ENCODE measurements around the gene DSN1.
"Not testable (repeated sequence)": the region's sequence is repeated elsewhere in the genome, so short reads cannot be mapped to it uniquely, and the experiment has no call there.

Gene DSN1, protein sequence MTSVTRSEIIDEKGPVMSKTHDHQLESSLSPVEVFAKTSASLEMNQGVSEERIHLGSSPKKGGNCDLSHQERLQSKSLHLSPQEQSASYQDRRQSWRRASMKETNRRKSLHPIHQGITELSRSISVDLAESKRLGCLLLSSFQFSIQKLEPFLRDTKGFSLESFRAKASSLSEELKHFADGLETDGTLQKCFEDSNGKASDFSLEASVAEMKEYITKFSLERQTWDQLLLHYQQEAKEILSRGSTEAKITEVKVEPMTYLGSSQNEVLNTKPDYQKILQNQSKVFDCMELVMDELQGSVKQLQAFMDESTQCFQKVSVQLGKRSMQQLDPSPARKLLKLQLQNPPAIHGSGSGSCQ

DNA sequence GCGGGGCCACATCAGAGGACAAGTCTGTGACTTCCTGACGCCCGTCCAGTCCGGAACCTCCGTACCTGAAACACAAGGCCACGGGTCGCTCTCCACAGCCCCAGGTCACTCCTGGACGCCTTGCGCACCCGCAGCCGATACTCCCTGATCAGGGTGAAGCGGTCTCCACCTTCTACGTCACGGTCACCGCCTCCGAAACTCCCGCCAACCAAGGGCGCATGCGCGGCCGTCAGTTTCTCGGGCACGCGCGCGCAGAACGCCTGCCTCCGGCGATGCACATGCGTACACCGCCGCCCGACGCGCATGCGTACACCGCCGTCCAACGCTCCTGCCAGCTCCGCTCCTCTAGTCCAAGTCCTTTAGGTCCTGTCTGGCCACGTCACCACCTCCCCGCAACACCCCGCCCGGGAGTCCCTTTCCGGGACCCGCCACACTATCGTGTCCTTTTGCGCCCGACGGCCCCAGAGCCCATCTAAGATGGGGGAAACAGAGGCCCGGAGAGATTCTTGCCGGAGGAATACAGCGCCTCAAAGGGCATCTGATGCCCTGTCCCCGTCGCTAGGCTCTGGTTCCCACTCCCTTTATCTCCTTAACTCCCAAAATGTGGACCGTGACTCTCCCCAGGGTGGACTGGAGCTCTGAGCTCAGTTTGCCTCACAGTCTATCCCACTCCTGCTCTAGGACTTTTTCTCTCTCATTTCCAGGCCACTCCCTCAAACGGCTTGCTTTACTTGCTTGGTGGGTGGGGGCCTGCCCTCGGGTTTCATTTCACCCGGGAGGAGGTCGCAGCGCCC lies at the start of gene DSN1:
DSN1 (minus strand) TSS at position 167 of the 794 bp plus-strand sequence. CDS start 2,305 bp downstream, outside the sequence.
- DNase-seq (ENCODE audit: low read depth) = peak; percentile 98

DNA sequence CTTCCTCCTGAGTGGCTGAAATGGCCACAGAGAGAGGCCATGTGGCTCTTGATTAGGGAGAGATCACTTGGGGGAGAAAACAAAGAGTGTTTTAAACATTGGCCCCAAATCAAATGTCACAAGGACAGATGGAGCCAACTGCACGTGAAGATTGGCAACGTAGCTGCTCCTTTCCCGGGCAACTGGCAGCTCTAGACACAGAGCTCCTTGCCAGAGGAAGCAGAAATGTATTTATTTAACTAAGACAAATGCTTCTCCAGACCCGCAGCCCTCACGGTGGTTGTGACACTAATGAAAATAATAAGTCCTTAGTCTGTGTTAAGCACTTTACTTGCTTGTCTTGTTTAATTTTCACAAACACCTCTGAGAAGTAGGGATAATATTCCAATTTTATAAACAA lies 49.6 kb upstream of the DSN1 start:
- DNase-seq (ENCODE audit: low read depth) = no peak

DNA sequence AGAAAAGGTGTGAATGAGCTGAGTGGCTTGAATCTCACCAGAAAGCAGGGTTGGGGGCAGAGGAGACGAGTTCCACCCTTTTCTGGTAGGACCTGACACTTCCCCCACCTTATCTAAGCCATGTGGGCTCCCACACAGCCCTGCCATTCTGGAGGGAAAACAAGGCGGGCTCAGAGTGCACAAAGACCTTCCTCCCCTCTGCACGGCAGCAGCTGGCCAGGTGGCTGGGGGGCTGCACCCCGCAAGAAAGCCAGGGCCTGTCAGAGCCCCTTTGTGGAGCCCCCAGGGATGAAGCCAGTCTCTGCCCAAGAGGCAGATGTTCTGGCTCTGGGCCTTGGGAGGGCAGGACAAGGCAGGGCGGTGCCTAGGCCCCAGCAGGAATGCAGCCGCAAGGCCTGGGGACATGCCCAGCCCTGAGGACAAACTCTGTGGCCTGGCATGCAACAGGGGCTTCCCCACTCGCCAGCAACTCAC lies 48.4 kb upstream of the DSN1 start:
- DNase-seq (ENCODE audit: low read depth) = no peak

DNA sequence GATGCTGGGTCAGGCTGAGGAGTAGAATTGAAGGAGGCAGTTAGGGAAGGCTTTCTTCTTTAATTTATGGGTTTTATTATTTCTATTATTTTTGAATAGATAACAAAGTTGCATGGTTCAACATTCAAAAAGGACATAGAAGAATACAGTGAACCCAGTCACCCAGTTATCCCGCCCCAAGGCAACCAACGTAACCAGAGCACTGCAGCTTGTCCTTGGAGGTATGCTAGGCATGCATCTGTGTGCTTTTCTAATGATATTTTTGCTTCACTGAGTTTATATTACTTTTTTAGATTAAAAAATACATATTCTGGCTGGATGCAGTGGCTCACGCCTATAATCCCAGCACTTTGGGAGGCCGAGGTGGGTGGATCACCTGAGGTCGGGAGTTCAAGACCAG lies 47.4 kb upstream of the DSN1 start:
- no peak for DNase-seq (ENCODE audit: low read depth)

DNA sequence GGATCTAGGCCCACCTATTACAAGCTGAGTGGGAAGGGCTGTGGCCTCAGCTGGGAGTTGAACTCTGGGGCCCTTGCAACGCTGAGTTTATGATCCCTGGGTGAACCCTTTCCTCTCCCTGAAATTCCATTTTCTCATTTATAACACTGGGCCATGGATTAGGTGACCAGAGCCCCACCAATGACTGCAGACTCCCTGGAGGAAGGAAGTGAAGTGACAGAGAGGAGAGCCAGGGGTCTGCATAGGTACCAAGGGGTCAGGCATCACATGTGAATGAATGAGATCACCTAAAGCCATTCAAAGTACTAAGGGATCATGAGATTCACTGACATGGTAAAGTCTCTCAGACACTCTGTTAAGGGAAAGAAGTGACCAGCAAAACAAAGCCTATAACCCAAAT lies 46.5 kb upstream of the DSN1 start:
- no peak for DNase-seq (ENCODE audit: low read depth)

DNA sequence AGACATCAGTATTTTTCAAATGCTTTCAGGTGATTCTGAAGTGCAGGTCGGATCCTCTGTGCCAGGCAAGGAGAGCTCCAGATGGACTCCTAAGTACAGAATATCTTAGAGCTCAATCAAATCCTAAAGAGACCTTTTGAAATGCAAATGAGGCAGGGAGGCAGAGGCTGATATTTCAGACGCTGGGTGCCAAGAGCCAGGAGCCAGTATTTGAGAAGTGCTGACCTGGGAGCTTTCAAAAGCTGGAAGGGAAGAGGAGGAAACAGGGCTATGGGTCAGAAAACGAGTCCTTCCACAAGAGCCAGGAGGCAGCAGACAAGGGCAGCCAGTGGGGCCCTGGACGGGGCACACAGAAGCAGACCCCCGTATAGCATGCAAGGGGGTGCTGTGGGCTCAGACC lies 46.1 kb upstream of the DSN1 start:
- DNase-seq (ENCODE audit: low read depth) = no peak

DNA sequence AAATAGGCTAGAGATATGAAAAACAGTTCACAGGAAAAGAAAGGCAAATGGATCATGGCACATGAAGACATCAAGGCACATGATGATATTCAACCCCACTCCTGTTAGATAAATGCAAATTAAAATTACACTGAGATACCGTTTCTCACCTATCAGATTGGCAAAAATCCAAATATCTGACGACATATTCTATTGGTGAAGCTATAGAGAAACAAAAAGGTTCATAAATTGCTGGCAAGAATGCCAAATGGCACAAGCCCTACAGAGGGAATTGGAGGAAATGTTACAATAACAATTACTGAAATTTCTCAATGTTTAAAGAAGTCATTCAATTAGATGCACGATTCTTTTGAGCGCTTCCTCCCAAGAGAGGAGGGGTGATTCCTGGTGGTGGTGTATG lies 45.3 kb upstream of the DSN1 start:
- DNase-seq (ENCODE audit: low read depth) = no peak

DNA sequence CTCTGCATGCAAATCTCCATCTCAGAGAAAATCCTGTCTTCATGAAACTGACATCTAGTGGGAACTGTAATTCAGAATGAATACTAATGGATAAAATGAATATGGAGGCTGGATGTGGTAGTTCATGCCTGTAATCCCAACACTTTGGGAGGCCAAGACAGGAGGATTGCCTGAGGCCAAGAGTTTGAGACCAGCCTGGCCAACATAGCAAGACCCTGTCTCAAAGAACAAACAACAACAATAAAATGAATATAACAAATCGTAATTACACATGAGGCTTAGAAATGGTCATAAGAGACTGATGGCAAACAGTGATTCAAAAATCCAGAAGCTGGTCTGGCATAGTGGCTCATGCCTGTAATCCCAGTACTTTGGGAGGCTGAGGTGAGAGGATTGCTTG lies 44.6 kb upstream of the DSN1 start:
- no peak for DNase-seq (ENCODE audit: low read depth)

DNA sequence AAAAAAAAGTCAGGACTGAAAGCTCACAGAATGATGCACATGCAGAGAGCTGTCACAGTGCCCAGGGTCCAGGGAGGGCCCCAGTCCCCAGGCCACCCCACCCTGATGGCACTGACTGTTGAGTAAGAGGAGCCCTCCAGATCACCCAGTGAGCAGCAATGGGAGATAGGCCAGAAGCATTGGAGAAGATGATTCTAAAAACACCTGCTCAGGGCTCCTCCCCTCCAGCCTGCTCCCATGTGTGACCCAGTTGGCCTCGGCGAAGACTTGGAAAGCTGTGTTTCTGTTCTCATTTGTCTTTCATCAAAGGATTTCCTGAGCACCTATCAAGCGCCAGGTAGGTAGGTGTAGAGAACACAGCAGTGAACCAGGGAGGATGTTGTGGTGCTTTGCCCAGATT lies 43.9 kb upstream of the DSN1 start:
- no peak for DNase-seq (ENCODE audit: low read depth)

DNA sequence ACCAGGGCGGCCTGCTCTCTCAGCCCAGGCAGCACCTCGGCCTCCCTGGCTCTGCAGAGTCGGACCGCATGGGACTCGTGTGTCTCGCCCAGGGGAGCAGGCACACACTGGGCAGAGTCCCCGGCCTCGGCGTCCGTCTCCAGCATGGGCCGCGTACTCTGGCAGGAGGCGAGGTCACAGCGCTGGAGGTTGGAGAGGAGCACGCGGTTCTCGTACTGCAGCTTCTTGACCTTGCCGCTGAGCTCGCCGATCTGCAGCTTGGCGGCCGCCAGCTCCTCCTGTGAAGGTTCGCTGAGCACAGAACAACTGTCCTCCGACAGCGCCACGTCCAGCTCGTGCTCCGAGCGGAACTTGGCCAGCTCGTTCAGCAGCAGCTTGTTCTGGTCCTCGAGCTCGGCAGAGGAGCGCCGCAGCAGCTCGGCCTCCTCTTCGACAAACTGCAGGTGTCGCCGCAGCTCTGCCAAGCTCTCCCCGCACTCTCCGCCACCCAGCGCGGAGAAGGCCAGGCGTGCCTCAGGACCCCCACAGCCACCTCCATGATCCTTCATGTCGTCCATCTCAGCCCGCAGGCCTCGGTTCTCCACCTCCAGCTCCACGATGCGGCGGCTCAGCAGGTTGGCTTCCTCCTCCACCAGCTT lies 42.0 kb upstream of the DSN1 start:
- no peak for DNase-seq (ENCODE audit: low read depth)

DNA sequence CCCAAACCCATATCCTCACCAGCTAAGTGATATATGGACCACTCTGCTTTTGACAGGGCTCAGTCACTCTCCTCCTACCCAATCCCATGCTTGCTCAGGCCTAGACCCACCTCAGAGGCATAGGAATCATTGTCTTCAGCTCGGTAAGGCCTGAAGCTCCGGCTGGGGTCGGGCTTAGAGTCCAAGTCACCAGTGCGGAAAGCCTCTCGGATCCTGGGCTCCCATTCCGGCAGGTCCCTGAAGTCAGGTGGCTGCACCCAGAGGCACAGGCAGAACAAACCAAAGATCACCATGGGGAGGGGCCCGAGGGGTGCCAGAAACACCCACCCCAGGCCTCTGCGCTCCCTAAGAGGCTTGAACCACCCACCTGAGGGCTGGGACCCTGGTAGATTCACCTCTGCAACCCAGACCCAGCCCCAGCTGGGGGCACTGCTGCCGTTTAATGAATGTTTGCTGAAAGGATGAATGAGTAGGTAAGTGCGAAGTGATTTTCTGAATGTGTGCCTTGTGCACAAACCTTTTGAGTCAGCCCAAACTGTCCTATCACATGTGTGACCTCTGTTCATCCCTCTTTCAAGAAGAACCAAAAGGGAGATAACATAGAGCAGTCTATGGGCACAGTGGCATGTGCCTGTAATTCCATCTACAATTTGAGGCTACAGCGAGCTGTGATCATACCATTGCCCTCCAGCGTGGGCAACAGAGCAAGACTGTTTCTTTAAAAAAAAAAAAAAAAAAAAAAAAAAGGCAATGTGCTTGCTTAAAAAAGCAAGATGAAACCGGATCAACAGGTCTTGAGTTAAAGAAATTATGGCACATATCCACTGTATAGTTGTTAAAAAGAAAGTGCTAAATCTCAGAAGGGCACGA lies 39.3 kb upstream of the DSN1 start:
- DNase-seq (ENCODE audit: low read depth) = no peak

DNA sequence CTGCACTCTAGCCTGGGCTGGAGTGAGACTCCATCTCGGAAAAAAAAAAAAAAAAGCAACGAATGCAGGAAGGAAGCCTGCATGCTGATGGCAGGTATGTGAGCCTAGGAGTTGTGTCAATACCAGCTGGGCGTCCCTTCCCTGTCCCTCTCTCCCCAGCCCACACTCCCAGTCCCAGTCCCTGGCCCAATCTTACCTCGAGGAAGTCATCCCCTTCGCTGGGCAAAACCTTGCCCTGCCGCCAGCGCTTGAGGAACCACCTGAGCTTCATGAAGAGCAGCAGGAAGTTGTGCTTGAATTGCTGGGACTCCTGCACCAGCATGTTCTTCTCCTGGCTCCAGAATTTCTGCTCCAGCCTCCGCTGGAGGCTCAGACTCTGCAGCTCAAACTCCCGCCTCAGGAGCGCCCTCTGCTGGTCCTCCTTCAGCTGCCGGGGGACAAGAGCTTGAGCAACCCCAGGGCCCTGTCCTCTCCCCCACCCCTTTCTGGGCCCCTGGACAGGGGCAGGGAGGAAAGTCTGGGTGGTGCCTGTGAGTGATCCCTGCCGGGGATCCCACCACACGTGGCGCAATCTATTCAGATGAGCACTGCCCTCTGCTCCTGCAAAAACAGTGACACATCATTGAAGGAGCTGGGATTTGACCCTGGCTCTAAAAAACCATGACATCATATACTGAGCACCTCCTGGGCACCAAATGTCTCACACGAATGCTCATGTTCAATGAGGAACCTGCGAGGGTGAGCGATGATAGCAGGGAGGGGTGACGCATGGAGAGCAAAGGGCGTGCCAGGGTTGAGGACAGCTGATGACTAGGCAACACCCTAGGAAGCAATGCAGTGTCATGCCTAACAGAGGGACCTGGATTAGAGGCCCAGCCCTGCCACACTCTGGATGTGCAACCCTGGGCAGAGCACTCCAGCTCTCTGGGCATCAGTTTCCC lies 35.0 kb upstream of the DSN1 start:
- peak; percentile 59 for DNase-seq (ENCODE audit: low read depth)

DNA sequence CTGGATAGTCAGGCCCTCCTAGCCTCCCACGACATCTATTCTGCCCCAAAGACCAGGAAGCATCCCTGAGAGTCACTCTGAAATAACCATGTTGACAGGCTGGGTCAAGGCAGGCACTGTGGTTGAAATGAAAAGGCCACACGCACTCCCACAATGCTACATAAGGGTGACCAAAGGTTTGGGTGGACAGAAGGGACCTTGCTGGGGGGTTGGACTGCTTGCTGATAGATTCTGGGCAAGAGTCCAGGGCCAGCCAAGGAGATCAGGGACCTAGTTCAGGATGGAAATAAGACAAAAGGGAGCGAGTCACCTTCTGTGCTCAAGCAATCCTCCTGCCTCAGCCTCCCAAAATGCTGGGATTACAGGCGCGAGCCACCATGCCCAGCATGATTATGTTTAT lies 32.5 kb upstream of the DSN1 start:
- no peak for DNase-seq (ENCODE audit: low read depth)

DNA sequence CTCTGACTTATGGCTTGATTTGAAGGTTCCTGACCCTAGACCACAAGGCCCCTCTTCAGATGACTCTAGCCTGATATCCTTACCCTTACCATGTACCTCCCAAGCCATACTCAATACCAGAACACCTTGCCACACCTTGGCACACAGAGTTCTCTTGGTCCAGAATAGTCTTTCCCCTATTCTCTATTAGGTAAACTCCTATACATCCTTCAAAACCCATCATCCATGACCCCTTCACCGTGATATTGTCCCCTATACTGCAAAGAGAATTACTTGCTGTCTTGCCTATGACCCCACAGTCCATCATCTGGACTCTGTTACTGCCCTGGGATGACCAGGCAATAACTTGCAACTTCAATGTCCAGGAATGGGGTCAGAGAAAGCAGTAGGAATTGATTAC lies 31.8 kb upstream of the DSN1 start:
- no peak for DNase-seq (ENCODE audit: low read depth)

DNA sequence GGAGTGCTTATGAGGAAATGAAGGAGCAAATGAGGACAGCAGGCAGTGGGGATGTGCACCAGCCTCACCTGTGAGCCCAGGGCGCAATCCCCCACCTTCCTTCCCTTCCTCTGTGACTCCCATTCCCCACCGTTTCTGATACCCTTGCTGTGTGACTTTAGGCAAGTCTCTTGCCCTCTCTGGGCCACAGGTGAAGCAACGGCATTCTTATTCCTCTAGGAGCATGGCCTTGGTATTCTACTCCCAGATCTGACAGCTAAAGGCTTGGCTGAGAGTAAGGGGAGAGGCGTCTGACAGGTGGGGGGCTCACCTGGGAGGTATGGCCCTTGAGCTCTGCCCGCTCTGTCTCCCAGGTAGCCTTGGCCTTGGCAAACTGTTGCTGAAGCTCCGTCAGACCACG lies 30.9 kb upstream of the DSN1 start:
- no peak for DNase-seq (ENCODE audit: low read depth)

DNA sequence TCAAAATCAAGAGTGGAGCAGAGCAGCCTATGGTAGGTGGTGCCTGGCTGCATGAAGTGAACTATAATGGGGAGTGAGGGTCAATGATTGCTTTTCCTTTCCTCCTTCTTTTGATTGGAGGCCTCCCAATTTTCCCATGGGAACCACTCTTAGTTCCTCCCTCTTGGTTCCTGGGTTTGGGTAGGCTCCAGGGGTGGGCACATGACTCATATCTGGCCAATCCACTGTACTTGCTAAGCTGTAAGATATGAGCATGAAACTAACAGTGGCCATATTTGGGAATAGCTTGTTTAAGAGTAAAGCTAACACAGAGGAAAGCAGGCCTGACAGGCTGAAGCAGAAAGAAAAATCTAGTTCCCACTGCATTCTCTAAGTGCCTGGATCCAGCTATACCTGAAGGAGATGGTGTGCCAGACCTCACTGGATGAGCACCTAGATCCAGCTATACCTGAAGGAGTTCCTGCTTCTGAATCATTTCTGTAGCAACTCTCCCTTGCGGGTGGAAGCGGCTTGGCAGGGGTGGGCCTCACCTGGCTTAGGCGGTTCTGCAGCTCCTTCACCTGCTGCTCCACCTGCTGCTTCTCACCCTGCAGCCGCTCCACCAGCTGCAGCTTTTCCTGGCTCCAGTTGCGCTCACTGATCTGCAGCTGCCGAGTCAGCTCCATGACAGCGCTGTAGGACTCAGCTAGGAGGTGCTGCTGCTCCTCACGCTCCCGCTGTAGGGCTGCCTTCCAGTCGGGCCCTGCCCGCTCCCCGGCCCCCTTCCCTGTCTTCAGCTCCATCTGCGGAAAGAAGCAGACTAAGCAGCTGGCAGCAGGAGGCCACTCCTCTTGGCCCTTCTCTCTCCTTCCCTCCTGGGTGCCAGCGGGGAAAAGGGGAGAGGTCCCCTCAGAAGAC lies 29.0 kb upstream of the DSN1 start:
- no peak for DNase-seq (ENCODE audit: low read depth)

DNA sequence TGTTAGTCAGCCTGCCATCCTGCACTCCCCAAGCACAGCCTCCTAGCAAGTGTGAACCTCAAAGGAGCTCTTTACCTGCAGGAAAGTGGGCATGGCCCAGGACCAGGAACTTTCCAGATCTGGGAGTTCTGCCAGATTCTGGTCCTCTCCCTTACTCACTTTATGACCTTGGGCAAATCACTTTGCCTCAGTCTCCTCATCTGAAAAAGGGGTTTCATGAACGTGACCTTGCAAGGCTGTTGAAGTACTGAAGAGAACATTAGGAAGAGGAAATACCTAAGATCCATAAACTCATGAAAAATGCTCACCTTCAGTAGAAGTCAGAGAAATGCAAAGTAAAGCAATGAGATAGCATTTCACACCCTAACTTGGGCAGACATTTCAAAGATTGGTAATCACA lies 26.8 kb upstream of the DSN1 start:
- no peak for DNase-seq (ENCODE audit: low read depth)

DNA sequence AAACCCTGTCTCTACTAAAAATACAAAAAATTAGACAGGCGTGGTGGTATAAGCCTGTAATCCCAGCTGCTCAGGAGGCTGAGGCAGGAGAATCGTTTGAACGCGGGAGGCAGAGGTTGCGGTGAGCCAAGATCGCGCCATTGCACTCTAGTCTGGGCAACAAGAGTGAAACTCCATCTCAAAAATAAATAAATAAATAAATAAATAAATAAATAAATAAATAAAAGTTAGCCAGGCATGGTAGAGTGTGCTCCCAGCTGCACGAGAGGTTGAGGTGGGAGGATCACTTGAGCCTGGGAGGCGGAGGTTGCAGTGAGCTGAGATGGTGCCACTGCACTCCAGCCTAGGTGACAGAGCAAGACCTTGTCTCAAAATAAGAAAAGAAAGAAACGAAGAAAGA lies 25.8 kb upstream of the DSN1 start:
- DNase-seq (ENCODE audit: low read depth) = not testable (repeated sequence)

DNA sequence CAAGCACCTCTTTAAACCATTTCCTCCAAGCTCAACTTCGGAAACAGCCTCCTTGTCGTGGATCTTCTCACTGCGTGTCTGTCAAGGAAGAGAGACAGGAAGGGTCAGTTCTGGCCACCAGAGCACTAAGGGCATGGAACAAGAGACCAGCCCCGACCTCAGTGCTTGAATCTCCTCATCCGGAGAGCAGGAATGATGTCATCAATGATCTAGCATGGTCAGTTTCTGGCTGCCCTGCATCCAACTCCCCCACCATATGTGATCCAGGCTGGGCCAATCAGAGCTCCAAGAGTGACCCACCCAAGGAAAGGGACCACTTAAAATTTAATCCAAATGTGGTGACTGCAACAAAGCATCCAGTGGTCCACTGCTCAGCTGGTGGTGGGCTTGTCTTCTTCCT lies 23.3 kb upstream of the DSN1 start:
- DNase-seq (ENCODE audit: low read depth) = no peak

DNA sequence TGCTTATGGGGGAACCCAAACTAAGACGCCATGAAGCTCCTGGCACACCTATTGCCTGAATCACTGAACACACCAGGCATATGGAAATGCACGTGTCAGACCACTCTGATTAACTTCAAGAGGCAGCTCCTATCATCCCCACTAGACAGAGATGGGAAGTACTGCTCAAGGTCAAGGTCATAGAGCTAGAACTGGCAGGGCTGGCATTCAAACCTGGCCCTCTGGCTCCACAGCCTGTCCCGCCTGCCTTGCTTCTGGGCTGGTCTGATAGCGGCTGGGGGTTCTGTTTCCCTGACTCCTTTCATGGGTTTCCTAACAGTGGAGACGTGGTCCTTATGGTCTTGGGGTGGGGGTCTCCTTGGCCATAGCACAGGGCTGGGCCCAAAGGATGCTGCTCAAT lies 22.6 kb upstream of the DSN1 start:
- DNase-seq (ENCODE audit: low read depth) = no peak
